Retinal pigment epithelial cell (primary cell): ENCODE data around the gene NUDT13.
A peak's percentile ranks its signal among the peaks of the same experiment; 100 is the strongest.
"Not testable (repeated sequence)": the region's sequence is repeated elsewhere in the genome, so short reads cannot be mapped to it uniquely, and the experiment has no call there.

Source experiments
- DNase-seq: peaks from one replicate; pipeline ENCODE4 v3.0.0-alpha.2; 2010; ENCODE audit warnings: low read depth
- H3K4me3 ChIP-seq: 2 replicates; pipeline ENCODE4 v1.5.1; 2011; ENCODE audit warnings: mild to moderate bottlenecking, low read length, control low read depth, moderate library complexity
- CTCF ChIP-seq: conservative IDR thresholded peaks from 2 replicates; pipeline ENCODE4 v1.5.1; 2011; ENCODE audit warnings: low read depth, low read length, control low read depth, inconsistent platforms

The NUDT13 gene

GRCh38 chr10:73097305-73097670, 13.0 kb upstream of the NUDT13 start:
- peak overlapping the region; percentile 93 for H3K4me3 ChIP-seq
- DNase-seq, result no peak
- no peak for TF ChIP-seq CTCF

GRCh38 chr10:73099141-73099540, 11.1 kb upstream of the NUDT13 start:
- no peak for TF ChIP-seq CTCF
- DNase-seq, result no peak
- no peak overlapping the region for H3K4me3 ChIP-seq

- TF ChIP-seq CTCF, result no peak
- no peak overlapping the region for H3K4me3 ChIP-seq
- no peak for DNase-seq
Observed at GRCh38 chr10:73106301-73106700, 4.0 kb upstream of the NUDT13 start.

- H3K4me3 ChIP-seq, DNase-seq: not testable (repeated sequence)
Observed at GRCh38 chr10:73109248-73109652, 1.0 kb upstream of the NUDT13 start.

GRCh38 chr10:73112032-73112431, 1.8 kb downstream of the NUDT13 start:
- H3K4me3 ChIP-seq, DNase-seq: not testable (repeated sequence)

GRCh38 chr10:73113551-73113950, 3.3 kb downstream of the NUDT13 start:
- no peak overlapping the region for H3K4me3 ChIP-seq
- no peak for TF ChIP-seq CTCF
- DNase-seq, result no peak

GRCh38 chr10:73116017-73116416, 5.8 kb downstream of the NUDT13 start:
- no peak for DNase-seq
- no peak for TF ChIP-seq CTCF
- H3K4me3 ChIP-seq, result no peak overlapping the region

GRCh38 chr10:73117976-73118743, 7.9 kb downstream of the NUDT13 start:
- H3K4me3 ChIP-seq, result no peak overlapping the region
- no peak for DNase-seq
- TF ChIP-seq CTCF, result no peak
